Non-pigmented ciliary epithelial cell (primary cell): Measurements from ENCODE around the gene CIBAR2.

Experiments
- DNase-seq: peaks from one replicate; pipeline ENCODE4 v3.0.0-alpha.2; 2010; ENCODE audit warnings: low read depth

The CIBAR2 gene

DNA sequence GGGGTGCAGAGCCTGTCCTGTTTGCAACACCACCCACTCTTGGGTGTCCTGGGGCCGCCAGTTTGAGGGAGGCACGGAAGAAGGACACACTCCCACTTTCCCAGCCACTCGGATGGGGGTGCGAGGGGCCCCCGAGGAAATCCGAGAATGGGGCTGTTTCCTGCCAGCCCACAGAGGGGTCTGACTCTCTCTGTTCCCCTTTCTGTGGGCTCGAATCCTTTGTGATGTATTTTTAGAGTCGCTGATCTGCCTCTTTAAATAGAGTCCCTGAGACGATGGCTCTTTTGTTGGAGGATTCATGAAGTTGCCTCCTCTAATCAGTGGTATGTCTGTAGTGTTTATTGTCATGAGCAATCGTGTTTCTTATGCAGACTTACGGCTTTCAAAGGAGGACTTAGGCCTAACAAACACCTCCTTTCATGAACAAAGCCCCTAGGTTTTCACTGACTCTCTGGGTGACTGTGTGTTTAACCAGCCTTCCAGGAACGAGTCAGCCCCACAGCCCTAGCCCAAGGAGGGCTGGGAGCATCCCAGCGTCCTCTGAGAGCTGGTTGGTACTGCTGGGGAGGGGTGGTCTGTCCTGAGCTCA, 29.1 kb downstream of the CIBAR2 start:
- DNase-seq: no peak

DNA sequence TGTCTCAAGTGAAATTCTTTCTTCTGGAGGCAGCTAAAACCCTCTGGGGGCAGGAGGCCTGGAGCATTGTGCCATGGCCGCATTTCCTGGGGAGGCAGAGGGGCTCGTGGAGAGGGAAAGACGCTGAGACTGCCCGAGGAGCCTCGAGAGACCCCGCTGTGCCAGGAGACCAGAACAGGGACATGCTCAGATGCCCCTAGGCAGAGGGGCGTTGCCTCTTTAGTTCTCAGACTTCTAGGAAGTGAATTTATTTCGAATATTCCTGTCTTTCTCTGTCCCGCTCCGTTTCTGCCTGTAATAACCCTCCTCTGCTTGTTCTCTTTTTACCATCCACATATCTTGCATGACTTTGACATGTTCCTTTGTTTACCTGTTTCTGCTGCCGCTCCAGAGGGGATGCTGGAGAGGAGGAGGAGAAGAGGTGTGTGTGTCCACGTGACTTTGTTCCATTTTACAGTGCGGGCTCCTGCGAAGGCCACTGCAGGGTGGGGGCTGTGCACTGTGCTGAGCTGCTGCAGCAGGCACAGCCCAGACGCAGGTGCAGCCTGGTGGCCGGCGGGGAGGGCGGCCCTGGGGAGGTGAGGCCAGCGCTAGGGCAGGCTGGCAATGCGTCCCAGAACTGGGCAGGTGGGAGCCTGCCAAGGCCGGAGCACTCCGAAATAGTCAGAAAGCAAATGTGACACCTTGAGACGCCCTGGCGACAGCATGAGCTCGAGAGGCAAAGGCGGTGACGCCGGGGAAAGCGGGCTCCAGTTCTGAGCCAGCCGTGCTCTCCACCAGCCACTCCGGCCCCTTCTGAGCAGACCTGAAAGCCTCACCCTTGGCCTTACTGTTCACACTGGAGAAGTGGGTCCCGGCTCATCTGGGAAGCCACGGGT, 29.9 kb downstream of the CIBAR2 start:
- DNase-seq: no peak

DNA sequence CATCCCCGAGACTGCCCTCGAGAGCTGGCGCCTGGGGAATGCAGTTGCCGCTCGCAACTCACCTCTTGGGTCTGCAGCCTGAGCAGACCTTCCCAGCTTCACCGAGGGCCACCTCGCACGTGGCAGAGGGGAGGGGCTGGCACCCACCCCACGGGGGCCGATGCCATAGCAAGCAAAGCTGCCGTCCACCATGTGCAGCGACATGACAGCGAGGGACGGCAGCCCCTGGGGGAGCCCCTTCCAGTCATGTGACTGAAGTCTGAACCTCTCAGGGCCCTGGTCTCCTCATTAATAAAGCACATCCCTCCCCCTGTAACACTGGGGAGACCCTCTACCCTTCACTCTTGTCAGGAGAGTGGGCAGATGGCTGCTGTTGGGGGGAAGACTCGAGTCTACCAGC, 30.5 kb downstream of the CIBAR2 start:
- DNase-seq: no peak

DNA sequence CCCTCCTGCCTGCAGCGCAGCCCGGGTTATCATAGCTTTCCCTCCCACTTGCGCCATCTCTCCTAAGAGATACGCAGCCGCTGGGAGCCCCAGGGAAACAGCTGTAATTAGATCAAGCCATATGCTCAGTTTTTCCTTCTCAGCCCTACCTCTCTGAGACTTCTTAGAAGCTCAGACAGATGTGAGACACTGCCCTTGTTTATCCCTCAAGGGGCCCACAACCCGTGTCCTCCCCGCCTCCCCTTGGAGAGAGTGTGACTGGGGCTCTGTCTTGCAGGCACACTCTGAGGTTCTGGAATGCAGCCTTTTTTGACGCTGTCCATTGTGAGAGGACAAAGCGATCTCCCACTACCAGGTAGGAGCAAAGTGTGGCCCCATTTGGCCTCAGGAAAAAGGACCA, 31.2 kb downstream of the CIBAR2 start:
- DNase-seq: no peak

DNA sequence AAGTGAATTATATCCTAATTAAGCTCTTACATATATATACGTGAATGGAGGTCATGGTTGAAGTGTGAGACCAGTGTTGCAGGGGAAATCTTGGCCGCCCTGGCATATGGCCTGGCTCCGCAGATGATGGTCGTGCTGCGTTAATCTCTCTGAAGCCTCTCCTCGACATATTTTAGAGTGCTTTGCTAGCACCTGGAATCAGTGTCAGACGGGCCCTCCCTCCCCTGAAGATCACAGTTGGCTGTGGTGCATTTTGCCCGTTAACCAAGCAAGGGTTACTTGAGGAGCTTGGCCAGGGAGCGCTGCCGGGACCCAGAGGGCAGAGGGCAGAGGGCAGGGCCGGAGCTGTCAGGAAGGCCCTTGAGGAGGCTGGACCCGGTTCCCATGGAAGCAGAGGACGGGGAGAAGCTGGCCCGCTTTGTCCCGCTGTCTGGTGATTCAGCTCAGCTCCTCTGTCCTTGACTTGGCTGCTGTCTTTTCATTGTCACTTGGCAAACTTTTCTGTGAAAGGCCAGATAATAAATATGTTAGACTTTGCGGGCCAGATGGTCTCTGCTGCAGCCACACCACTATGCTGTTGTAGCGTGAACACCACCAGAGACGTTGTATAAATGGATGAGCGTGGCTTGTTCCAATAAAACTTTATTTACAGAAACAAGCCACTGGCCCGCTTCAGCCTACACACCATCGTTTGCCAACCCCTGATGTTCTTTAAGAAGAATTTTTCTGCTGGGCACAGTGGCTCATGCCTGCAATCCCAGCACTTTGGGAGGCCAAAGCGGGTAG, 32.3 kb downstream of the CIBAR2 start:
- no peak for DNase-seq

DNA sequence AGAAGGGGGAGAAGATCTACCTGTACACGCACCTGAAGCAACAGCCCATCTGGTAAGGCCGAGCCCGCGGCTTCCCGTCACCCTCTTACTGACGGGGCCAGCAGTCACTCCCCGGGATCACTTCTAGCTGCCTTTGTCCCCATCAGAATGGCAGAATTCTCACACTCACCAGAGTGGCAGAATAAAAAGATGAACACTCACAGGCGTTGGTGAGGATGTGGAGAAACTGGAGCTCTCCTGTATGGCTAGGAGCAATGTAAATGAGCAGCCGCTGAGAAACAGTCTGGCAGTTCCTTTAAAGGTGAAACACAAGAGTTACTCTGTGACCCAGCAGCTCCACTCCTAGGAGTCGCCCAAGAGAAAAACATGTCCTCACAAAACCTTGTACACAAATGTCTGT, 33.3 kb downstream of the CIBAR2 start:
- no peak for DNase-seq

DNA sequence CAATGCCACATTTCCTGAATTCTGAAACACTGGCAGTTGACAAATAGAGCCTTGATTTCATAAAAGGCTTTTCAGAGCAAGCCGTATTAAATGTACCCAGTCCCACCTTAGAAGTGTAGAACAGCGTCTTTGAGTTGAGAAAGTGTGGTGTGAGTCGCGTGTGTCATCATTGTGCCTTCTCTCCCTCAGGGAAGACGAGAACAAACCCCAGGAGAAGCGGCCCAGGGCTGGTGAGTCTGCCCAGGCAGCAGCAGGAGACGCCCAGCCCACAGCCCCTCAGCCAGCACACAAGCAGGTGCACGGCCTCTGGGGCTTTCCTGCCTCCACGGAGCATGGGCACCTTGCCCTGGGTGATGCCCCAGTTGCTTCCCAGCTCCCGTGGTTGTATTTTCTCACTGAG, 34.0 kb downstream of the CIBAR2 start:
- DNase-seq: no peak

DNA sequence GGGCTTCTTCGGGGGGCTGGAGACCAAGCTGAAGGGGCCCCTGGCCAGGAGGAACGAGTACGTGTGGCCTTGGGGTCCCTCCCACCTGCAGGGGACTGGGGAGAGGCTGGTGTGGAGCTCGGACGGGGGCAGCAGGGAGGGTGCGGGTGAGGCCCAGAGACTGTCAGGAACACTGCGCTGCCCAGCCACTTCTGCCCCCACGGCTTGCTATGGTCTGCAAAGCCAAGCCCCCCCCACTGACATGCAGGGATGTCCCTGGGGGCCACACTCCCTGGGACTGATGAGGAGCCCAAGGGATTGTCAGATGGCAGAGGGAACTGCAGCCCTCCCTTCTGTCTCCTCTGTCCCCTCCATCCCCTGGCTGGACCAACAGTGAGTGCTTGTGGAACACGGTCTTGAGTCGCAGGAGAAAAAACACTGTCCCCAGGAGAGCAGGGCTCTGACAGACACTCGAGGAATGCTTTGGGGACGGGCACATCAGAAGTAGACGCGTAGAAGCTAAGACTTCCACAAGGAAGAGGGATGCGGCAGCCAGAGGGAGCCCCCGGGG, 34.6 kb downstream of the CIBAR2 start:
- no peak for DNase-seq

DNA sequence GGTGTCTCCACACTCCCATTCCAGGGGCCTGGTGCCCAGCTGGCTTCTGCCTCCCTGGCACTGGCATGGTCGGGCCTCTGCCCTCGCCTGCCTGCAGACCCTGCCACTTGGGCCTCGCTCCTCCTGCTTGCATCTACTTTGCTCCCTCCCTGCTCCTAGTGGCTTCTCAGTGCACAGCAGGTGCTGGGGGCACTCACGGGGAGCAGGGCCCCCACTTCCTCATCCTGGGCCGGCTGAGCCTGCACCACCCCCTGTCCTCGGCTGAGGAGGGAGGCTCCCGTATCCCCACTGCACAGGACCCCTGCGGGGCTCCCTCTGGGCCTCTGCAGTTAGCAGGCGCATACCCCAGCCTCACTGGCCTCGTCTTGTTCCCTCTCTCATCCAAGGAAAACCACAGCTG, 35.2 kb downstream of the CIBAR2 start:
- no peak for DNase-seq

DNA sequence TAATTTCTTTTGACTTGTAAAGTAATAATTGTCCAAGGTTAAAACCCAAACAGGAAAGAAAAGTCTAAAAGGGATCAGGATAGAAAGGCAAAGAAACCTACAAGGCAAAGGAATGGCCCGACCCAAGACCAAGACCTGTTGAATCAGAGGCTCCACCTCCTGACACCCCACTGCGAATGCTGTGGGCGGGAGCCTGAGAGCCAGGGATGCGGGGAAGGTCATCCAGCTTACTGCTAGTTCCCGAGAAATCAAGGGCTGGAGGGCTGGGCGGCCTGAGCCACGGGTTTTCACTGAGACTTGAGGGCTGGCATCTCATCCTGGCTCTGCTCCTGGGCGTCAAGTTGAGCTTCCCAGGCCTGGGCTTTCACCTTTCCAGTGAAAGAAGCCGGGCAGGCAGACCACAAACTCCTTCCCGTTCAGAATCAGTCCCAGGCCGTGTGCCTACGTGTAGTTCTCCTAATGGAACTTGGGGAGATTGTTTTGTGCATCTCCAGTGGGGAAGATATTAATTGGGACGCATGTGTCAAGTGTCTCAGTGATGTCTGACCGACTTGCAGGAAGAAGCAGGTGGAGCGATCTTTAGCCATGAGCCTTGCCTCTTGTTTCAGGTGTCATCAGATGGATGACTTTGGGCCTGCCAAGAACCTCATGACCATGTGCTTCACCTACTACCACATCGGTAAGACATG, 36.9 kb downstream of the CIBAR2 start:
- DNase-seq: no peak

DNA sequence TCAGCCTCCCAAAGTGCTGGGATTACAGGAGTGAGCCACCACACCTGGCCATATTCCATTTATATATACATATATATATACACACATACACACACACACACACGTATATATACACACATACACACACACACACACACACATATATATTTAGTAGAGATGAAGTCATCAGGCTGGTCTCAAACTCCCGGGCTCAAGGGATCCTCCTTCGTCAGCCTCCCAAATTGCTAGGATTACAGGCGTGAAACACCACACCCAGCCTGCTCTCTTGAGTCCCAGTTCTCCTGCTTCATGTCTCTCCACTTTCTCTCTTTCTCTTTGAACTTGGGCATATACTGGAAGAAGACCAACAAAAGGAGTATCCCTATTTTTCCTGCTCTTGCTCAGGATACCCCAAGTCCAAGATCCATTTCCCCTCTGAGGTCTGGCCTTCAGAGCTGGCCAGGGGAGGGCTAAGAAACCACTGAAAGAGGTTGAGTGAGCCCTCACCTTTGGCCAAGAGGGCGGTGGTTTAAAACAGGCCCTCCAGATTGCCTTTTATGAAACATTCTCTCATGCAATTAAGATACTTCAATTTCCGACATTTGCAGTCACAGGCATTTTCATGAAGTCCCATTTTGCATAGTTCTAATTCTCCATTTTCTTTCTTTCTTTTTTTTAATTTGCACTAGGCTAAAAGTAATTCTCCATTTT, 37.9 kb downstream of the CIBAR2 start:
- no peak for DNase-seq

DNA sequence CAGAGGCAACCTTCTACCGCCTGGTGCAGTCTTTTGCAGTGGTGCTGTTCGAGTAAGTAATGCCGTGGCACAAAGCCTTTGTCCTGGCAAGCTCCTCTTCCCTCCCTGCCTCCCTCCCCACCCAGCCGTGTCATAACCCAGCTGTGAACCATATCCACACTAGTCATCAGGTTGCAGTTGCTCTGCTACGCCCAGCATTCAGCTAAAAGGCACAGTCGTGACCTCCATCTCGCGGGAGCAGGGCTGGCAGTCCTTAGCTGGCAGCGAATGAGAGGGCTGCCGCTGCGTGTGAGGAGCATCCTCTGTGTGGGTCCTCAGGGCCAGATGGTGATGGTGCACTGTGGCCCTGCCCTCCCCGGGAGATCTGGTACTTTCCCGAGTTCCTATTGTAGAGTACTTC, 39.3 kb downstream of the CIBAR2 start:
- no peak for DNase-seq

DNA sequence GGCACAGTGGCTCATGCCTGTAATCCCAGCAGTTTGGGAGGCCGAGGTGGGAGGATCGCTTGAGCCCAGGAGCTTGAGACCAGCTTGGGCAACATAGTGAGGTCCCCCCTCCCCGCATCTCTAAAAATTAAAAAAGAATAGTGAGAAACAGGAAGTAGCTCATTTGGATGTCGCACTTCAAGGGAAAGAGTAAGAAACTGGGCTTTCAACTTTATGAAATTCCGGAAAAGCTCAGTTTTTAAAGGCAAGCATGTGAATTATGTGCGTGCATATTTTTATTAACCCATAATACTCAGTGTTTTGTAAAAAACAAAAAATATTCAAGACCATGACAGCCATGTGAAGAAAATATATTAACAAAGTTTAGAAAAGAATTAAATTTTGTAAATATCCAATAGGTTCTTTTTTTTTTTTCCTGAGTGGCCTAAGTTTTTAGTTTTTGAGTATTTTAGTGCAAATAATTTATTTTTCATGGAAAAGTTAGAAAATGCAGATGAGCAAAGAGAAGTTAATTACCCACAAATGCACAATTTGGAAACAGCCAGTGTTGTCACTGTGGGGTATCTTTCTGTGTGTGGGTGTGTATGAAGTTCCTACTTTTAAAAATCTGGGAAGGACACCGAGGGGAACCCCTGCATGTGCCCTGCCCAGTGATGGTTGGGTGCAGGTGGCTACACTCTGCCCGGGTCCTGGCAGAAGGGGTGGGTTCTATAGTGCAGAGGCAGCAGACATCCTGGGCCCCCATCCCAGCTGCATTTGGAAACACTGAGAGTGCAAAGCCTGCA, 40.0 kb downstream of the CIBAR2 start:
- no peak for DNase-seq

DNA sequence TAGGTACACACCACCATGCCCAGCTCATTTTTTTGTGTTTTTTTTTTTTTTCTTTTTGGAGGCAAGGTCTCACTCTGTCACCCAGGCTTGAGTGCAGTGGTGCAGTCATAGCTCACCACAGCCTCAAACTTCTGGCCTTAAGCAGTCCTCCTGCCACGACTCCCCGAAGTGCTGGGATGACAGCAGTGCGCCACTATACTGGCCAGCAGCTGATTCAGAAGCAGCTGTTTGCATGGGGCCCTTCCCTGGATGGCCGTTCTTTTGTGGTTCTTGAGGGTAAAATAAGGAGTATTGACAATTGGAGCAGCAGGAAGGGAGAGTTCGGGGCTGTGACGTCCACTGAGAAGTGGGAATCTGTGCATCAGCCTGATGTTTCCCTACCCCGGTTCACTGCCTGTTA, 43.1 kb downstream of the CIBAR2 start:
- no peak for DNase-seq

DNA sequence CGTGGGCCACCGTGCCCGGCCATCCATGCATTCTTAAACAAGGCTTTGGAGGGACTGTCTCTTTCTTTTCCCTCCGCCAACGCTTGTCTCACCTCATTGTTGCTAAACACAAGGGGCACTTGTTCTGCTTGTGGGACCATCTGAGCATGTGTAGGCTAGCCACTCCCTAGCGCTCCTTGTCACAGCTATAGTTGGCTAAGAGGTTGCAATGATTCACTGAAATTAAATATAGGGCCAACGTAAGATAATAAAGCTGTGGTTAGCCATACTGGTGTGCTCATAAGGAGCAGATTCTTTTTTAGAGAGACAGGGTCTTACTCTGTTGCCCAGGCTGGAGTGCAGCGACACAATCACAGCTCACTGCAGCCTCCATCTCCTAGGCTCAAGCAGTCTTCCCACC, 43.5 kb downstream of the CIBAR2 start:
- no peak for DNase-seq

DNA sequence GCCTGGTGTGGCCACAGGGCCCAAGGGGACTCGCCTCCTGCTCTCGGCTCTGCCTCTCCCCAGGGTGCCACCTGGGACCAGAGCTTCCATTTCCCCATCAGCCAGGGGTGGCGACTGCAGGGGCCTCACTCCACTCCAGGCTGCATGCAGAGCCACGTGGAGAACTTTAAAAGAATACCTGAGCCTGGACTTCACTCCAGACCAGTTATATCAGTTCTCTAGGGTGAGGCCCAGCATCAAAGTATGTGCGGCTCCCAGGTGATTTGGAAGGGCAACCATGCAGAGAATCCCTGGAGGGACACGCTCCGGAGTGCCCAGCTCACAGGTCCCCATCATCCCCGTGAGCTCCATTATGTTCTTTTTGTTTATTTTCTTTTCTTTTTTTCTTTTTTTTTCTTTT, 44.8 kb downstream of the CIBAR2 start:
- no peak for DNase-seq

DNA sequence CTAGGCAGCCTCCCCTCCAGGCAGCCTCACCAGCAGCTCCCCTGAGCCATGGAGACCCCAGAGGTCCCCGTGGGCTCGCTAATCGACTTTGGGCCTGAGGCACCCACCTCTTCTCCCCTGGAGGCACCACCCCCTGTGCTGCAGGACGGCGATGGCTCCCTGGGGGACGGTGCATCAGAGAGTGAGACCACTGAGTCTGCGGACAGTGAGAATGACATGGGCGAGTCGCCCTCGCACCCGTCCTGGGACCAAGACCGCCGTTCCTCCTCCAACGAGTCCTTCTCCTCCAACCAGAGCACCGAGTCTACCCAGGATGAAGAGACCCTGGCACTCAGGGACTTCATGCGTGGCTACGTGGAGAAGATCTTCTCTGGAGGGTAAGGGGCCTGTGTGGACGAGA, 45.2 kb downstream of the CIBAR2 start:
- no peak for DNase-seq

DNA sequence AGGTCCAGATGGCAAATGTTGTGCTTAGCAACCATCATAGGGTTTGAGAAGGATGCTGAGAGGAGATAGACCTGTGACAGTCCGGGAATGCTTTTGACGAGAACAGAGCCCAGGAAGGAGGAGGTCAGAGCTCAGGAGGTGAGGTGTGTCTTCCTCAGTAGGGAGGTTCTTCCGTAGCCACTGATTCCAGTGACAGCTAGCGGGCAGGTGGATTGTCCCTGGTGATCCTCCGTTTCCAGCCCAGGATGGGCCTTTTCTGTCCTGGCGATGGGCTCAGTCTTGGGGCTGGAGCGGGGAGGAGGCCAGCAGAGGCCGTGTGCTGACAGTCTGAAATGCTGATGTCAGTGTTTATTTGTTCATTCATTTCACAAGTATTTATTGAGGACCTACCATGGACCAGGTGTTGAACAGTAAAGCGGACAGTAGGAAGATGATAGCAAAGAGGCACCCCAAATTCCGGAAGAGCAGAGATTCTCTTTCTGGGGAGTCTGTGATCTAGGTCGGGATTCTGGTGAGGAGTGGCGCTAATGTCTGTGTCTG, 45.9 kb downstream of the CIBAR2 start:
- DNase-seq: no peak

DNA sequence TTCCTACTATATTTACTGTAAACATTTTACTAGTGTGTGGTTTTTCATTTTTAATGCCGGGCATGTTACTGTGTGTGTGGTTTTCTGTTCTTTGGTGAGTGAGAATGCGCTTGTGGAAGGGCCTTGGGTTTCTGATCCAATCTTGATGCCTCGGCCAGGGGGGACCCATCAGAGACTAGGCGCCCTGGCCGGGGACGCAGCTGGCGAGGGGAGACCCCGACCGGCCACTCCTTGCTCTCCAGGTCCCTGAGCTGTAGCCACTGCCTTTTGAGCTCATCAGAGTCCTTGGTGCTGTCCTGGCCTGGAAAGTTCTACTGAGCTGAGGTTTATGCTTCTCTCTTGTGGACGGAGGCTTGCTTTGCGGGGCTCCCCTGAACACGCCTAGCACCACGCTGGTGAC, 47.2 kb downstream of the CIBAR2 start:
- no peak for DNase-seq

DNA sequence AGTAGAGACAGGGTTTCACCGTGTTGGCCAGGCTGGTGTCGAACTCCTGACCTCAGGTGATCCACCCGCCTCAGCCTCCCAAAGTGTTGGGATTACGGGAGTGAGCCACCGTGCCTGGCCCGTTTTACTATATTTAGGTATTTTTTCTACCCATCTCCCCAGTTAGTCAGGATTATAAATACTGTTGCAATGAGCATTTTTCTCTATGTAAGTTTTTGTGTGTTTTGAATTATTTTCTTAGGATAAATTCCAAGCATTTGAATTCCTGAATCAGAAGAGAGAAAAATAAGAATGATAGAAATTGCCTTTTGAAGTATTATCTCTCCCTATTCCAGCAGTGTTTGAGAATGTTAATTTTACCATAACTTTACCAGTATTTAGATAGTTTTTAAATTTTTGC, 48.1 kb downstream of the CIBAR2 start:
- DNase-seq: no peak

DNA sequence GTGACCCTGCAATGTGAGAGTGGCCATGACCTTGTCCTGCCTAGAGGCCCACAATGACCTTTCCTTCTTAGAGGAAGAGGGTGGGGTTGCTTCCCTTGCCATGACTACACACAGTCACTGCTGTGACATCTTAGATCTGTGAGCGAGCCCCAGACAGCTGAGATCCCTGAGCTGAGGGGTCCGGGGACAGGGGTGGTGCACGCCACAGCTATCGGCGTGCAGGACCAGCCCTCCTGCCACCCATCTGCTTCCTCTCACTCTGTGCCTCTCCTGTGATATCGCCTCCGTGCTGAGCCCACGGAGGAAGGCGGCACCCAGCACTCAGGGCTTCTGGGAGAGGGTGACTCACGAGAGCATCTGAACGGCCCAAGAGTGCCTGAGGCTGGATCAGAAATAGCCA, 49.4 kb downstream of the CIBAR2 start:
- DNase-seq: no peak
